Stimulated activated CD4-positive, alpha-beta T cell treated with anti-CD3 and anti-CD28 coated beads, Interleukin-4, amount 100 ng/mL, for 1 hour (primary cell): Measurements from ENCODE around the gene CROCC2.

Experiments
- DNase-seq: peaks from one replicate; pipeline ENCODE4 v3.0.0-alpha.2; 2020

CROCC2 gene

GRCh38 chr2:240876035-240876474 is 30.1 kb upstream of the CROCC2 start:
- DNase-seq = no peak

GRCh38 chr2:240876475-240877251 is 29.5 kb upstream of the CROCC2 start:
- DNase-seq = no peak

- DNase-seq = no peak
Measured at GRCh38 chr2:240877460-240878340, 28.4 kb upstream of the CROCC2 start.

- DNase-seq = no peak
Measured at GRCh38 chr2:240878341-240878936, 27.7 kb upstream of the CROCC2 start.

- DNase-seq = no peak
Measured at GRCh38 chr2:240879105-240879504, 27.0 kb upstream of the CROCC2 start.

GRCh38 chr2:240881913-240882312 is 24.2 kb upstream of the CROCC2 start:
- no peak for DNase-seq

- DNase-seq = no peak
Measured at GRCh38 chr2:240884221-240884620, 21.9 kb upstream of the CROCC2 start.

GRCh38 chr2:240884745-240885144 is 21.4 kb upstream of the CROCC2 start:
- no peak for DNase-seq

- DNase-seq = no peak
Measured at GRCh38 chr2:240885566-240885965, 20.6 kb upstream of the CROCC2 start.

- no peak for DNase-seq
Measured at GRCh38 chr2:240886023-240886565, 20.0 kb upstream of the CROCC2 start.

- no peak for DNase-seq
Measured at GRCh38 chr2:240886678-240887609, 19.2 kb upstream of the CROCC2 start.

- DNase-seq = no peak
Measured at GRCh38 chr2:240887631-240888030, 18.5 kb upstream of the CROCC2 start.

- DNase-seq = no peak
Measured at GRCh38 chr2:240888130-240888889, 17.8 kb upstream of the CROCC2 start.

GRCh38 chr2:240888890-240889573 is 17.1 kb upstream of the CROCC2 start:
- DNase-seq = no peak

GRCh38 chr2:240889601-240890560 is 16.3 kb upstream of the CROCC2 start:
- no peak for DNase-seq

GRCh38 chr2:240890691-240891090 is 15.4 kb upstream of the CROCC2 start:
- no peak for DNase-seq

- DNase-seq = no peak
Measured at GRCh38 chr2:240891492-240892340, 14.4 kb upstream of the CROCC2 start.

- DNase-seq = no peak
Measured at GRCh38 chr2:240892356-240892755, 13.8 kb upstream of the CROCC2 start.
